Activated CD8-positive, alpha-beta T cell treated with anti-CD3 and anti-CD28 coated beads, Interleukin-2, amount 10 ng/mL, durations not matched to agents 7 days and 5 days (primary cell): ENCODE results near the gene MPV17. TPM values are rescaled to one million over a fixed set of nuclear protein-coding genes. Genes with fewer than 3 reads are reported as not detected.

ENCODE experiments used
- ATAC-seq: fragments of 150-1000 bp; cut with Tn5 transposase; one replicate; pipeline ENCODE4 v1.10.0; 2021; ENCODE audit warnings: moderate library complexity
- CTCF ChIA-PET: fragments of 350-600 bp; sonication (Branson Sonifier 250); formaldehyde crosslinking; loops from one replicate; lab custom pipeline; 2021; ENCODE audit warnings: antibody characterized with exemption; lab: Charles Lee
- POLR2A ChIA-PET: fragments of 350-600 bp; sonication (Branson Sonifier 250); formaldehyde crosslinking; loops from one replicate; lab custom pipeline; 2021; ENCODE audit warnings: antibody characterized with exemption; lab: Charles Lee
- DNase-seq: peaks from one replicate; pipeline ENCODE4 v3.0.0-alpha.2; 2020
- H3K27ac Mint-ChIP-seq: one replicate; pipeline ENCODE4 v1.8.0; 2021; ENCODE audit warnings: mild to moderate bottlenecking, mixed read lengths
- H3K27me3 Mint-ChIP-seq: one replicate; pipeline ENCODE4 v1.8.0; 2021; ENCODE audit warnings: low read depth, mixed read lengths
- H3K36me3 Mint-ChIP-seq: one replicate; pipeline ENCODE4 v1.8.0; 2021; ENCODE audit warnings: low read depth, mixed read lengths
- H3K4me1 Mint-ChIP-seq: one replicate; pipeline ENCODE4 v1.8.0; 2021; ENCODE audit warnings: low read depth, mixed read lengths
- H3K4me3 Mint-ChIP-seq: one replicate; pipeline ENCODE4 v1.8.0; 2021; ENCODE audit warnings: mild to moderate bottlenecking, mixed read lengths
- H3K9me3 Mint-ChIP-seq: one replicate; pipeline ENCODE4 v1.8.0; 2022; ENCODE audit warnings: mixed read lengths; ENCODE audit not compliant: insufficient read depth
- total RNA-seq, 2 experiments: library from RNA; stranded (reverse); gene quantifications; one replicate each; pipeline ENCODE4 v1.2.3, GENCODE V29; 2021

Gene MPV17, protein sequence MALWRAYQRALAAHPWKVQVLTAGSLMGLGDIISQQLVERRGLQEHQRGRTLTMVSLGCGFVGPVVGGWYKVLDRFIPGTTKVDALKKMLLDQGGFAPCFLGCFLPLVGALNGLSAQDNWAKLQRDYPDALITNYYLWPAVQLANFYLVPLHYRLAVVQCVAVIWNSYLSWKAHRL
- 10 to 100 TPM; 78.0 to 80.5 TPM for total RNA-seq

DNA sequence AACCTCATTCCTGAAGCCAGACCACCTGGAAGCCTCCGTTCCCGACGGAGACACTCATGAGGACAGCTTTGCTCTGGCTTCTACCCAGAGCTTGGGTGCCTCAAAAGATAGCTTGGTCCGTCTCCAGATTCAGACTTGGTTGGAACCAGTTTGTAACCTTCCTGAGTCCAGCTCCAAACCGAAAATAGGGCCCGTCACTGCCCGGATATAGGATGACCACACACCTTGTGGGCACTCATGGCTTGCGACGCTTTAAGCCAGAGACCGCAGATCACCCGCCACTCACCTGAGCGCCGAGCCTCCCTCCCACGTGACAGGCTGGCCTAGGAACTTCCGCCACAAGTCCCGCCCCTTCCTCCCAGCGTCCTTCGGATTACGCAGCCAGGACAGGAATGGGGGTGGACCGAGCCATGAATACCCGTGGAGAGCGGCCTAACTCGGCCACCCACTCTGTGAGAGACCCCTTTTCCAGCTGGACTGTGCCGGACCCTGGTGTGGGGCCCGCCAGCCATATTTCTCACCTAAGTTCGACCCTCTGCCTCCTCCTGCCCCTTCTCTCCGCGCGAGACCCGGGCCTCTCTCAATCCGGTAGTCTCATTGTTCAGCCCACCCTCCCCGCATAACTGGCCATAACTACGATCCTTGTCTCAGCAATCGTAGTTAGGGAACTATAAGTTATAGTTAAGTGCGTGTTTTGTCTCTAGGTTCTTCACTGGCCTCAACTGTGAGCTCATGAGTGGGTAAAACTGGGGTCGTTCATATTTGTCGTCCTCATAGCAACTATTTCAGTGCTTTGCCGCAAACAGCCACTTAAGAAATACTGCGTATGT is at the start of gene MPV17:
Gene MPV17 (minus strand): TSS at position 332 of the 830 bp plus-strand sequence. CDS start 580 bp downstream, outside the sequence.
- Mint-ChIP-seq H3K27me3 (no peaks in the 10 kb centered on the region), H3K27ac (peak within 1 kb of the TSS; percentile 98), H3K9me3 (no peaks in the 10 kb centered on the region), H3K4me1 (peaks cover 22% of the 10 kb centered on the region), H3K4me3 (peak within 1 kb of the TSS; percentile 98), H3K36me3 (peaks cover 31% of the 10 kb centered on the region)
- ATAC-seq (peak; percentile 96), DNase-seq (peak; percentile 92)
- ChIA-PET POLR2A (interaction anchor here (0.6 to 2.4 kb wide), 21 partner anchors 10 to 305 kb away, joined by 3 to 15 read pairs (median 4); partner anchors contain the start of genes CCDC121, EIF2B4, GPN1 and GTF3C2), CTCF (interaction anchor here (0.8 to 4.2 kb wide), 9 partner anchors 11 to 360 kb away, joined by 3 to 36 read pairs (median 4); partner anchors contain the start of genes EIF2B4, PREB and SNX17)

DNA sequence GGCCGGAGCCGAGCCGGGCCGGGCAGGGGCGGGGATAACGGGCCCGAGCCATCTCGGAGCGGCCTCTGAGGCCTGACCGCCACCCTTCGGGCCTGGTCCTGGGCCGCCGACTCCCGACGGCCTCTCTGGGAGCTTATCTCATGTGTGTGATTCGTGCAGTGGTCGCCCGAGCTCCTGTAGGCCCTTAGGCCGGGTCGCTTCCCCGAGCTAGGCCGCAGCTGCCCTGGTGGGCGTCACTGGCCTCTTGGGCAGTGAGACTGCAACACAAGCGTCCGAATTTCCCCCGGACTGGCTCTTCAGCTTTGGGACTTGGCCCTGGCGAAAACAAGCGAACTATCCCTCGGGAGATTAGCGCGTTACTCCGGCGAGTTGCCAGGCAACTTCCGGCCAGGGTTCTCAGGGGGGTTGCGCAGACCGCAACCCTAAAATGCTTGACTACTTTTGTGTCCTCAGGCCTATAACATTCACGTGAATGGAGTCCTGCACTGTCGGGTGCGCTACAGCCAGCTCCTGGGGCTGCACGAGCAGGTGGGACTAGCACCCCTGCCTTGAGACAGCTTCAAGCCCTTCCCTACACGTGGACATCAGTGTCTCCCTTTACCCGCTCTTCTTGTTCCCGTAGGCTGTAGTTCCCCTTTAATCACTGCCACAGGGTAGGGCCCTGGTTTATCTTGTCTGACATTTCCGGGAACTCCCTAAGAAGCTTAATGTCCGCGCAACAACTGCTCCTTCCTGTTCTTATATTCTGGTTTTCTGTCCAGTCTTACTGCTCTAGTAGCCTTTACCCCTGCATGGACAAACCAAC is 48.1 kb upstream of the MPV17 start:
- ATAC-seq = no peak
- H3K9me3 Mint-ChIP-seq = no peaks in the 10 kb centered on the region
- DNase-seq = peak; percentile 47
- peak overlapping the region; percentile 98 for H3K4me3 Mint-ChIP-seq
- ChIA-PET CTCF (interaction anchor here (1.0 to 3.2 kb wide), 8 partner anchors 9 to 313 kb away, joined by 3 to 13 read pairs (median 8); partner anchors contain the start of genes GTF3C2, MPV17 and ZNF513), POLR2A (interaction anchor here (0.8 to 3.7 kb wide), 9 partner anchors 8 to 286 kb away, joined by 3 to 57 read pairs (median 5); partner anchors contain the start of genes ATRAID, GTF3C2, MPV17 and NRBP1)
- no peaks in the 10 kb centered on the region for H3K27me3 Mint-ChIP-seq
- H3K36me3 Mint-ChIP-seq = peaks cover 70% of the 10 kb centered on the region
- H3K27ac Mint-ChIP-seq = peak overlapping the region; percentile 93
- peaks cover 49% of the 10 kb centered on the region for H3K4me1 Mint-ChIP-seq

DNA sequence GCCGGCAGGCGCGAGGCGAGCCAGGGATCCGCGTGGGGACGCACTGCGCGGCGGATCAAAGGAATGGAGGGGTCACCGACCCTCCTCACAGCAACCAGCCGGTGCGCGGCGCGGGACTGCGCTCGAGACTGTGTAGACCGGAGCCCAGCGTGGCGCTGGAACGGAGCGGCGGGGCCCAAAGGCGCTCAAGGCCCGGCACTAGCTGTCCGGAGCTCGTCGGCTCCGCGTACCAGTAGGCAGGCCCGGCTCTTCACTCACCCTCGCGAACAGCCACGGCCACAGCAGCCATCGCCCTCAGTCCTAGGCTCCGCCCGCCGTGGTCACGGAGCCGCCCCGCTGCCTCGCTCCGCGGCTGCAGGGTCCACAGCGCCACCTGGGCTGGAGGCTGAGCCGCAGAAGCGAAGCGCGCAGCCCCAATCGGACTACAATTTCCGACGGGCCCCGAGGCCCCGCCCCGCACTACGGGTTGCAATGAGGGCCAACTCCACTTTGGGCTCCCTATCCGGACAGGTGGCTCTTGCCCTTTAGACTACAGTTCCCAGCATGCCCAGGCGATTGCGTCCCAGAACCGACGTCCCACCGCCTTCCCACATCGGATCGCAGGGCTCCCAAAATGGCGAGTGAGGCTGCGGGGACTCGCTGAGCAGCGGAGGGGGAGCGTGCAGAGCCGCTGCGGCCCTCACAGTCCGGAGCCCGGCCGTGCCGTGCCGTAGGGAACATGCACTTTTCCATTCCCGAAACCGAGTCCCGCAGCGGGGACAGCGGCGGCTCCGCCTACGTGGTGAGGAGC is 47.3 kb upstream of the MPV17 start, which contains the start of the genes EIF2B4 and SNX17:
Gene EIF2B4 (minus strand): TSS at position 313 of the 790 bp plus-strand sequence. CDS start 24 bp downstream, at position 289.
Gene SNX17 (plus strand): TSS at position 591 of the 790 bp plus-strand sequence. CDS start 128 bp downstream, at position 719.
- POLR2A ChIA-PET = interaction anchor here (0.8 to 3.7 kb wide), 9 partner anchors 10 to 285 kb away, joined by 3 to 57 read pairs (median 4); partner anchors contain the start of genes GTF3C2, MPV17, PPM1G and ZNF513
- Mint-ChIP-seq H3K27ac (peak within 1 kb of the TSS; percentile 95), H3K27me3 (no peaks in the 10 kb centered on the region)

DNA sequence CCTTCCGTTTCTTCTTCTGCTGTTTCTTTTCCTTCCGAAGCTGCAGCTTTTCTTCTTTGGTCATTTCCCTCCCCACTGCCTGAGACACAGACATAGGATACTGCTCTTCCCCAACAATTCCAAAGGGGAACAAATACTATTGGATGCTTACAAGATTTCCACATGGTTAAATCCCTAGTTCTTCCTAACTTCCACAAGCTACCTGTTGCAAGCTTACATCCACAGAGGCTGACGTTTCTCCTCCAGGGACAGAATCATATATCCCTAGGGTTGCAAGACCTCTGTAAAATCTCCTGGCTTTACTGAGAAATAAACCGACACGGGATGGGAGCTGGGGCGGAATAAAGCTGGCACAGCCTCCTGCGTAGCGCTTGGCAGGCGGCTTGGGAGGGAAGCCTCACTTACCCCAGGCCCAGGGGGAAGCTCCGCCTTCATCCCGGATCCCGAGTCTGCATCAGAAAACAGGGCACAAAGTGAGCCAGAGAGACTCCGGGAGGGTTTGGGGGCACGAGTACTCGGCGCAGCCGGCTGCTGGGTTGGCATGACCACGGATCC is 46.7 kb upstream of the MPV17 start:
- peaks cover 62% of the 10 kb centered on the region for H3K36me3 Mint-ChIP-seq
- CTCF ChIA-PET = interaction anchor here (0.7 to 3.2 kb wide), 17 partner anchors 10 to 314 kb away, joined by 3 to 16 read pairs (median 5); partner anchors contain the start of genes GTF3C2 and MPV17
- H3K9me3 Mint-ChIP-seq = no peaks in the 10 kb centered on the region
- H3K27me3 Mint-ChIP-seq = no peaks in the 10 kb centered on the region
- peak overlapping the region; percentile 98 for H3K4me3 Mint-ChIP-seq
- DNase-seq (no peak), ATAC-seq (no peak)
- peak overlapping the region; percentile 95 for H3K27ac Mint-ChIP-seq
- H3K4me1 Mint-ChIP-seq = peaks cover 49% of the 10 kb centered on the region
- POLR2A ChIA-PET = interaction anchor here (0.9 to 3.7 kb wide), 9 partner anchors 9 to 892 kb away, joined by 3 to 57 read pairs (median 4); partner anchors contain the start of genes GTF3C2, MPV17, PPM1G and ZNF513

More for the DNA sequence above, 47.3 kb upstream of the MPV17 start, which contains the start of the genes EIF2B4 and SNX17:
- peak; percentile 99 for DNase-seq
- Mint-ChIP-seq H3K9me3 (no peaks in the 10 kb centered on the region), H3K36me3 (peaks cover 65% of the 10 kb centered on the region), H3K4me3 (peak within 1 kb of the TSS; percentile 98), H3K4me1 (peaks cover 49% of the 10 kb centered on the region)
- ATAC-seq = peak; percentile 95
- CTCF ChIA-PET = interaction anchor here (0.9 to 3.2 kb wide), 17 partner anchors 9 to 314 kb away, joined by 3 to 16 read pairs (median 6); partner anchors contain the start of genes GTF3C2, MPV17 and ZNF513

DNA sequence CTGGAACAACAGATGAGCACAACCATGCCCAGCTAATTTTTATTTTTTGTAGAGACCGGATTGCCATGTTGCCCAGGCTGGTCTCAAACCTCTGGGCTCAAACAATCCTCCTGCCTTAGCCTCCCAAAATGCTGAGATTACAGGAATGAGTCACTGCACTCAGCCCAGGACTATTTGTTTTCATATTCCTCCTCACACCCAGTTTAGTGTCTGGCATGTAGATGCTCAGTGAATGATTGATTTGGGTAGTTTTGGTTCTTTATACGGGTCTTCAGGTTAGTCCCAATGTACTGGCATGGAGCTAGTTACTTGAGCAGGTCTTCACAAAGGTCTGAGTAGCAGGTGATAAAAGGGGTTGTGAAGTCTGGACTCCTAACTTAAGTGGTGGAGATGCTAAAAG is 41.0 kb upstream of the MPV17 start:
- H3K27me3 Mint-ChIP-seq = no peaks in the 10 kb centered on the region
- ATAC-seq (no peak), DNase-seq (no peak)
- H3K4me1 Mint-ChIP-seq = peaks cover 16% of the 10 kb centered on the region
- no peaks in the 10 kb centered on the region for H3K9me3 Mint-ChIP-seq
- no peak overlapping the region for H3K4me3 Mint-ChIP-seq
- no peak overlapping the region for H3K27ac Mint-ChIP-seq
- CTCF ChIA-PET = interaction anchor here (1.3 kb wide), 1 partner anchor 13 kb away, joined by 3 read pairs; no protein-coding TSS in a partner anchor
- POLR2A ChIA-PET = no interaction called here
- peaks cover 40% of the 10 kb centered on the region for H3K36me3 Mint-ChIP-seq

DNA sequence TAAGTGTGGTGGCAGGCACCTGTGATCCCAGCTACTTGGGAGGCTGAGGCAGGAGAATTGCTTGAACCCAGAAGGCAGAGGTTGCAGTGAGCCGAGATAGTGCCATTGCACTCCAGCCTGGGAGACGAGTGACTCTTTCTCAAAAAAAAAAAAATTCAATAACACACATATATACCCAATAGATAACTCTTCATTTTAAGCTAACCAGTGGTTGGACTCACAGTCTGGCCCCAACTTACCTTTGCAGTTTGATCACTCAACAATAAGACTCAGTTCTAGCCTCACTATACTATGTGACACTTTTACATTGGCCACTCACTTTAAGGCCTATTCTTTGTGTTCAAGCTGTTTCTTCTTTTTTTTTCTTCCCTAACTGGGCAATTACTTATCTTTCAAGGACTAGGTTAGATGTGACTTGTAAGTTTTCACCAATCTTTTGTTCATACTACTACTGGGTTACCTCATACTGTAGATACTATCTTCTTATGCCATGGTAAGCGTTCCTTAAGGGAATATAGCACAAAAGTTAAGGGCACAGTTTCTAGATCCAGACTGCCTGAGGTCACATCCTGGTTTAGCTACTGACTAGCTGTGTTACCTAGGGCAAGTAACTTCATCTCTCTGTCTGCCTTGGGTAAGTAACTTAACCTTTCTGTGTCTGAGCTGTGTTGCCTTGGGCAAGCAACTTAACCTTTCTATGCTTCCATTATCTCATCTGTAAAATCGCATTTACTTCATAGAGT is 40.0 kb upstream of the MPV17 start:
- Mint-ChIP-seq H3K4me1 (peaks cover 14% of the 10 kb centered on the region), H3K27me3 (no peaks in the 10 kb centered on the region), H3K27ac (peak overlapping the region; percentile 36), H3K9me3 (no peaks in the 10 kb centered on the region), H3K36me3 (peaks cover 39% of the 10 kb centered on the region), H3K4me3 (no peak overlapping the region)
- ATAC-seq = no peak
- CTCF ChIA-PET = interaction anchor here (1.3 kb wide), 1 partner anchor 11 kb away, joined by 3 read pairs; no protein-coding TSS in a partner anchor
- POLR2A ChIA-PET = interaction anchor here (0.8 to 1.0 kb wide), 2 partner anchors 9 to 40 kb away, joined by 3 to 4 read pairs; partner anchors contain the start of gene MPV17
- DNase-seq = no peak

DNA sequence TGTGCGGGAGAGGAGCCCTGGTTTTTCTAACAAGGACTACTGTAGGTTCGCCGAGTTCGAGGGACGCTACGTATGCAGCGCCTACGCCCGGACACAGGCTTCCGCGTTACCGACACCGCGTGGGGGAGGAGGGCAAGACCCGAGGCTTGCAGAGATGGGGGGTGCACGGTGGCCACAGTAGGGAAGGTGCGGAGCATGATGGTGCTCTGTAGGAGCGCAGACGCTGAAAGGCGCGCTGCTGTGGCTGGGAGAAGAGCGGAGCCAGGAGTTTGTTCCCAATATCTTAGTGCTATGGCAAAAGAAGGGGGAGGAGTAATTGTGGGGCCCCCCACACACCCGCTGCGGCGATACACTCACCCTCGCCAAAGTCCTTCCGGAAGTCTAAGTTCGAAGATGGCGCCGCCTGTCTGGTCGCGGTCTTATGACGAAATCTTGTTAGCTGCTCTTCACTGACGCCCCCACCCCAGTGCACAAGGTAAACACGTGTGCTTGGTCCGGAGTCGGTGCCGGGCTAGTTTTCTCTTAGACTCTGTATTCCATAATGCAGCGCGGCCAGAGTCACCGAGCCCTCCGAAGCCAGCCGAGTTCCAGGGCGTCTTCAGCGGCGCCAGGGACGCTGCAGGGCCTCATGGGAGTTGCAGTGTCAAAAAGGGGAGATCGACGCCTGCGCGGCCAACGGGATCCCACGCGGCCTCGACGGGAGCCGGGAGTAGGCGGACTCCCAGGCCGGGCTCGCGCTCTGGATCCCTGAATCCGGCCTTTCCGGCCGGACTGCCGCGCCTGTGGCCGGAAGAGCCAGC is 33.7 kb upstream of the MPV17 start, which contains the start of gene GTF3C2:
Gene GTF3C2 (minus strand): TSS at position 383 of the 800 bp plus-strand sequence. CDS start 13,210 bp downstream, outside the sequence.
- ChIA-PET POLR2A (interaction anchor here (0.6 to 2.9 kb wide), 7 partner anchors 9 to 588 kb away, joined by 3 to 38 read pairs (median 3); partner anchors contain the start of genes EIF2B4, MPV17 and SNX17), CTCF (interaction anchor here (0.6 to 2.9 kb wide), 3 partner anchors 13 to 327 kb away, joined by 3 to 12 read pairs (median 3); partner anchors contain the start of genes EIF2B4 and SNX17)
- Mint-ChIP-seq H3K36me3 (peaks cover 13% of the 10 kb centered on the region), H3K9me3 (no peaks in the 10 kb centered on the region), H3K27ac (peak within 1 kb of the TSS; percentile 97), H3K4me1 (peaks cover 47% of the 10 kb centered on the region), H3K4me3 (peak within 1 kb of the TSS; percentile 99), H3K27me3 (no peaks in the 10 kb centered on the region)
- DNase-seq (peak; percentile 96), ATAC-seq (peak; percentile 84)

DNA sequence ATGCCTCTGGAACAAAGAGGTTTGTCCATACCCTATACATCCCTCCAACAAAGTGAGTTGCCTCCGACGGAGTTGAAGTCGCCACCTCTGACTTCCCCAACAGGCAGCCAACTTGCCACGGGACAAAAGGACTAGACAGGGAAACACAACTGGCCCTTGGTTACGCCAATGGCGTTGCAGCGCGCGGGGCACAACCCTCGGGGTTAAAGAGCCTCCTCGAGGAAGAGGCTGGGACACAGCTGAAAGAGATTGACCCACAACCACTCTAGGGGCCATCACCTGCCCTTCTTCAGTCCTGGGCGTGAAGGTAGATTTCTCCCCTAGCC is 33.1 kb upstream of the MPV17 start:
- ChIA-PET POLR2A (interaction anchor here (1.2 to 2.9 kb wide), 3 partner anchors 11 to 33 kb away, joined by 3 to 38 read pairs (median 15); partner anchors contain the start of genes EIF2B4, MPV17 and SNX17), CTCF (interaction anchor here (0.6 to 2.9 kb wide), 4 partner anchors 14 to 319 kb away, joined by 3 to 12 read pairs (median 3); partner anchors contain the start of genes EIF2B4 and SNX17)
- H3K4me1 Mint-ChIP-seq = peaks cover 50% of the 10 kb centered on the region
- H3K27ac Mint-ChIP-seq = peak overlapping the region; percentile 97
- no peaks in the 10 kb centered on the region for H3K27me3 Mint-ChIP-seq
- peak overlapping the region; percentile 99 for H3K4me3 Mint-ChIP-seq
- H3K36me3 Mint-ChIP-seq = peaks cover 11% of the 10 kb centered on the region
- H3K9me3 Mint-ChIP-seq = no peaks in the 10 kb centered on the region
- ATAC-seq = peak; percentile 54
- DNase-seq = no peak
